GM12892 (cell line): ENCODE results near the gene AHRR.
"Not testable (repeated sequence)": the region's sequence is repeated elsewhere in the genome, so short reads cannot be mapped to it uniquely, and the experiment has no call there.

Experiments used
- POLR2A ChIP-seq: IDR thresholded peaks from 2 replicates; pipeline ENCODE4 v1.6.1; 2011; ENCODE audit warnings: low read depth, low read length, control low read depth
- POLR2AphosphoS5 ChIP-seq: IDR thresholded peaks from 2 replicates; pipeline ENCODE4 v1.6.1; 2011; ENCODE audit warnings: low read depth, low read length, control low read depth
- TAF1 ChIP-seq: IDR thresholded peaks from 2 replicates; pipeline ENCODE4 v1.6.1; 2011; ENCODE audit warnings: low read depth, mild to moderate bottlenecking, control low read depth, low read length, borderline replicate concordance

DNA sequence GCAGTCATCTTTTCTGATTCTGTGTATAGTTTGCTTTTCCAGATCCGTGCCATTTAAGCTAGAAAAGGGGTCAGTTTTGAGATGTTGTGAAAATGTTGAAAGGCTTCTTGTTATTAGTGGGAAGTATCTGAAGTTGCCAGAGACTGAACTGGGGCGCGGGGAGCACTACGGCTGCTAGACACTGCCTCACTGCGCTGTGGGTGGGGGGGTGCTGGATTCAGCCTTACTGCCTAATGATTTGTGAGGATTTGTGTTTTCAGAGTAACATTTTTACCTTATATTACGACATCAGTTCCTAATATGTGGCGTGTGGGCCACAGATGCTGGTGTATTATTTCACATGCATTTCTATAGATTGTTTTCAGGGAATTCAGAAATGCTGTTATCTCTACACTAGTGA is 48.0 kb upstream of the AHRR start:
- TF ChIP-seq POLR2A, TAF1, POLR2AphosphoS5: not testable (repeated sequence)
